Neutrophil (primary cell): ENCODE measurements around the gene ZNF846.

ENCODE experiments used
- H3K27ac ChIP-seq: fragments of 200-600 bp; sonication (generic); 2 replicates; pipeline ENCODE4 v1.5.1; 2016; ENCODE audit warnings: mild to moderate bottlenecking, moderate library complexity
- H3K27me3 ChIP-seq: fragments of 200-600 bp; sonication (generic); 2 replicates; pipeline ENCODE4 v1.6.0; 2016; ENCODE audit warnings: mild to moderate bottlenecking
- H3K36me3 ChIP-seq: fragments of 200-600 bp; sonication (generic); 2 replicates; pipeline ENCODE4 v1.5.1; 2017
- H3K4me1 ChIP-seq, 2 experiments: fragments of 200-600 bp in 1 of 2; sonication (generic) in 1 of 2; 1 replicate in 1 of 2; 2 replicates in 1 of 2; pipeline versions ENCODE4 v1.5.1 to v1.6.1; 2013 to 2016; ENCODE audit warnings: low read depth in 1 of 2, low read length in 1 of 2, mild to moderate bottlenecking in 1 of 2, moderate library complexity in 1 of 2; ENCODE audit not compliant: control insufficient read depth in 1 of 2, insufficient read depth in 1 of 2
- H3K4me3 ChIP-seq, 2 experiments: fragments of 200-600 bp in 1 of 2; sonication (generic) in 1 of 2; 1 replicate in 1 of 2; 2 replicates in 1 of 2; pipeline ENCODE4 v1.5.1; 2013 to 2016; ENCODE audit warnings: low read depth in 1 of 2, low read length in 1 of 2, mild to moderate bottlenecking in 1 of 2, moderate library complexity in 1 of 2
- H3K9me3 ChIP-seq: fragments of 200-600 bp; sonication (generic); 2 replicates; pipeline ENCODE4 v1.5.1; 2016
- TF ChIP-seq, protein P1 (sequence below): fragments of 200-600 bp; sonication (generic); IDR thresholded peaks from 2 replicates; pipeline ENCODE4 v1.5.1; 2016; ENCODE audit warnings: antibody characterized with exemption

Gene ZNF846

DNA sequence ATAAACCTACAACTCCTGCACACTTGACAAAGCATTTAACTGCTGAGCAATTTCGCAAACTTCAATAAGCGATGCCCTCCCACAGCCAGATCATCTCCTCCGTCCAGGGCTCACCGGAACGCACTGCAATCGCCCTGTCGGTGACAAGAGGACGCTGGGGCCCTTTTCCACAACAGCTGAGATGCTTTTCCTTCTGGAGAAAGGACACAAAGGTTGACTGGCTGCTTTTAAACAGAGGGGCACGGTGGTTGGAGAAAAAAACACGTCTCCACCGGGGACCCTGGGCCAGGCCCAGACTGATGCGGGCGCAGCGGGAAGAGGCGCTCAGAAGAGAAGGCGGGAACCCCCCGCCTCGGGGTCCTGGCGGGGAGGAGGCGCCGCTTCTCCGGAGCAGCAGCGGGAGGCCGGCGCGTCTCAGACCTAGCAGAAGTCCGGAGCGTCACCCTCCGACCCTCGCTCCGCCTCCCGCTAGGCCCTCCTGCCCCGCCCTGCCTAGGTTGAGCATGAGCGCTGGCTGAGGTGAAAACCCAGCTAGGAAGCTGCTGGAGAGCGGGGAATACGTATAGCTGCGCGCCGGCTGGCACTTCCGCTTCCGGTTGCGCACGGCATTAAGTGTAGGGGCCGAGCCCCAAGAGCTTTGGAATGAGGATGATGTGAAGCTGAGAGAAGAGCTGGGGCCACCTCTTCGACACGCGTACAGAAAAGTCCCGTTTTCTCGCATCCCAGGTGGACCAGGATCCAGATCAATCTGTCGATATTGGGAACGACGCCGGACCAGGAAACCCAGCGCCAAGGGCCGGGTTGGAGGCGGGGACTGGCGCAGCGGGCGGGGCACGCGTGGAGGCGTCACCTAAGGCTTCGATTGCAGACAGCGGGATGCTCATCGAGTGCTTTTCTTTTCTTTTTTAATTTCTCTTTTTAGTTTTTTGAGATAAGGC, at the start of gene ZNF846:
Gene ZNF846, minus strand, starts transcription at position 564 of the 938 bp plus-strand sequence. CDS start 3,788 bp downstream, outside the sequence.
- Histone ChIP-seq H3K4me1 (peaks cover 14% of the 10 kb centered on the region in 2 experiments), H3K36me3 (no peaks in the 10 kb centered on the region), H3K27ac (peak within 1 kb of the TSS; percentile 95), H3K9me3 (peaks cover 2% of the 10 kb centered on the region), H3K4me3 (peak within 1 kb of the TSS; percentile 69 to 71), H3K27me3 (no peaks in the 10 kb centered on the region)
- TF ChIP-seq, protein P1, sequence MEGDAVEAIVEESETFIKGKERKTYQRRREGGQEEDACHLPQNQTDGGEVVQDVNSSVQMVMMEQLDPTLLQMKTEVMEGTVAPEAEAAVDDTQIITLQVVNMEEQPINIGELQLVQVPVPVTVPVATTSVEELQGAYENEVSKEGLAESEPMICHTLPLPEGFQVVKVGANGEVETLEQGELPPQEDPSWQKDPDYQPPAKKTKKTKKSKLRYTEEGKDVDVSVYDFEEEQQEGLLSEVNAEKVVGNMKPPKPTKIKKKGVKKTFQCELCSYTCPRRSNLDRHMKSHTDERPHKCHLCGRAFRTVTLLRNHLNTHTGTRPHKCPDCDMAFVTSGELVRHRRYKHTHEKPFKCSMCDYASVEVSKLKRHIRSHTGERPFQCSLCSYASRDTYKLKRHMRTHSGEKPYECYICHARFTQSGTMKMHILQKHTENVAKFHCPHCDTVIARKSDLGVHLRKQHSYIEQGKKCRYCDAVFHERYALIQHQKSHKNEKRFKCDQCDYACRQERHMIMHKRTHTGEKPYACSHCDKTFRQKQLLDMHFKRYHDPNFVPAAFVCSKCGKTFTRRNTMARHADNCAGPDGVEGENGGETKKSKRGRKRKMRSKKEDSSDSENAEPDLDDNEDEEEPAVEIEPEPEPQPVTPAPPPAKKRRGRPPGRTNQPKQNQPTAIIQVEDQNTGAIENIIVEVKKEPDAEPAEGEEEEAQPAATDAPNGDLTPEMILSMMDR: no peak

DNA sequence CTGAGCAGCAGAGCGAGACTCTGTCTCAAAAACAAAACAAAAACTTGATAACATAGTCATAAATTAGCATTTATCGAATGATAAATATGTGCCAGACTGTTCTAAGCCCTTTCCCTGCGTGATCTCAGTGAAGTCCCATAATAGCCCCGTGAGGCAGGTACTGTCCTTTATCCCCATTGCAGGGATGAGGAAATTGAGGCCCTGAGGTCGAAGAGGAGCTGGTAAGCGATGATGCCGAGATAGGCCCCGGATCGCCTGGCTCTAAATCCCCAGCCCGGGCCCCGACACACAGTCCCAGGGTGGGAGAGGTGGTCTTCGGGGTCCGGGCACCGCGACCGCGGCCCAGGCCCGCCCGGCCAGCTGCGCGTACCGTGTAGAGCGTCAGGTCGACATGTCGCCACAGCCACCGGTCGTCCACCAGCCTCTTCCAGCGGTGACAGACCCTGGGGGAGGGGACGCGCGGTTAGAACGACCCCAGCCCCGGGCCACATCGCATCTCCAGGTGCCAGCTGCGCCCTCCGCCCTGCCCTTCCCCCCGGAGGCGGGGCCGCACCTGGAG, 49.7 kb upstream of the ZNF846 start:
- H3K36me3 ChIP-seq: no peaks in the 10 kb centered on the region
- H3K4me1 ChIP-seq: peaks cover 17 to 18% of the 10 kb centered on the region in 2 experiments
- TF ChIP-seq, protein P1: no peak
- no peaks in the 10 kb centered on the region for H3K27me3 ChIP-seq
- H3K27ac ChIP-seq: peak overlapping the region; percentile 96
- peak overlapping the region; percentile 96 for H3K4me3 ChIP-seq
- no peaks in the 10 kb centered on the region for H3K9me3 ChIP-seq

DNA sequence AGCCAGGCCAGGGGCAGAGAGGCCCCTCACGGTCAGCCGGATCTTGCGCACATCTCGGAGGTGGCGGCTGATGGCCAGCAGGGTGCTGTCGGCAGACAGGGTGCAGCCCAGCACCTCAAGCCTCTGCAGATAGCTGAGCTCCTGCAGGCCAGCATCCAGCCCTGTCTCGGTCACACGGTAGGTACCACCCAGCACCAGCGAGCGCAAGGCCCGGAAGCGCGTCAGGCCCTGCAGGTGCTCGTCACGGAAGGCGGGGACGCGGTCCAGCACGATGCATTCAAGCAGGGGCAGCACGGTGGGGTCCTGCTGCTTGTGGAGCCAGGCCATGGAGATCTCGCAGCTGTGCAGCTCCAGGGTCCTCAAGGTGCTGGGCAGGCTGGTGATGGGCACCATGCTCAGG, 42.6 kb upstream of the ZNF846 start:
- no peaks in the 10 kb centered on the region for H3K27me3 ChIP-seq
- H3K36me3 ChIP-seq: peaks cover 49% of the 10 kb centered on the region
- no peak overlapping the region for H3K4me3 ChIP-seq
- H3K27ac ChIP-seq: no peak overlapping the region
- TF ChIP-seq, protein P1: no peak
- H3K9me3 ChIP-seq: no peaks in the 10 kb centered on the region
- H3K4me1 ChIP-seq: no peaks in the 10 kb centered on the region

DNA sequence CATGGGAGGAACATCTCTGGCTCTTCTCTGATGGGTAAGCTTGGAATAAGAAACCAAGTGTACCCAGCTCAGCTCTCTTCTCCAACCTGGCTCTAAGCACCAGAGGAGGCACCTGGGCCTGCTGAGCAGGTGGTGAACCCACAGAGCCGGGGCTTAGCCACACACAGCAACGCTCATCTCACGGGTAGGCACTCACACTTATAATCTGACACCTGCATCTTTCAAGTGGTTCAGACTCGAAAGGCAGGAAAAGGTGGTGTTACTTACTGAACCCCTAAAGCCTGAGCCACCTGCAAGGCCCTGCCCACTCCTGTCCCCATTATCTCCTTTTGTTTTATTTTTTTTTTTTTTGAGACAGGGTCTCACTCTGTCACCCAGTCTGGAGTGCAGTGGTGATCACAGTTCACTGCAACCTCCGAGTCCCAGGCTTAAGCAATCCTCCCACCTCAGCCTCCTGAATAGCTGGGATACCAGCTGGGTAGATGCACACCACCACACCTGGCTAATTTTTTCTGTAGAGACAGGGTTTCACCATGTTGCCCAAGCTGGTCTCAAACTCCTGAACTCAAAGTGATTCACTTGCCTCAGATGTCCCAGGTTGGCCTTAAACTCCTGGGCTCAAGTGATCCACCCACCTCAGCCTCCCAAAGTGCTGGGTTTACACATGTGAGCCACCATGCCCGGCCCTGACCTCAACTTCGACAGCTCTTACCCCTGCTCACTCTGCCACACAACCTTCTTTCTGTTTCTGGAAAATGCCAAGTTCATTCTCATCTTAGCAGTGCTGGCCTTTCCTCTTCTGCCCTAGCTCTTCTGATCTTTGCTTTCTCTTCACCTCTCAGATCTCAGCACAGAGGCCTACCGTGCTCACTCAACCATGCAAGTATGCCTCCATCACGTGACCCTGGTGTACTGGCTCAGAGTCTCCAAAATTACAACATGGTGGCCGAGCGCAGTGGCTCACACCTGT, 40.6 kb upstream of the ZNF846 start:
- TF ChIP-seq, protein P1: no peak
- Histone ChIP-seq H3K27me3 (no peaks in the 10 kb centered on the region), H3K27ac (no peak overlapping the region), H3K9me3 (no peaks in the 10 kb centered on the region), H3K4me3 (no peak overlapping the region), H3K4me1 (no peaks in the 10 kb centered on the region), H3K36me3 (peaks cover 51% of the 10 kb centered on the region)

DNA sequence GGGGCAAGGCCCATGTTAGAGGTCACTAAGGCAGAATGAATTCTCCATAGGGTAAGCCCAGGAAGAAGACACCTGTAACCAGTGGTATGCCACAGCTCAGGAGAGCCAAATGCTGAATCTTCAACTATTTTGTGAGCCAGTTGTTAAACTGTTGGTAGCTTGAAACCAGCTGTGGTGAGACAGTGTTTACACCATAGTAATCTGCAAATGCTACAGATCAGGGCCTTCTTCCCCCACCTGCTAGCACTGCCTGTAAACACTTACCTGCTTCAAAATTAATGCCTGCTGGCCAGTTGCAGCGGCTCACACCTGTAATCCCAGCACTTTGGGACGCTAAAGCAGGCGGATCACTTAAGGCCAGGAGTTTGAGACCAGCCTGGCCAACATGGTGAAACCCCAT, 38.3 kb upstream of the ZNF846 start:
- no peaks in the 10 kb centered on the region for H3K27me3 ChIP-seq
- no peak overlapping the region for H3K27ac ChIP-seq
- no peak overlapping the region for H3K4me3 ChIP-seq
- TF ChIP-seq, protein P1: no peak
- peaks cover 51% of the 10 kb centered on the region for H3K36me3 ChIP-seq
- no peaks in the 10 kb centered on the region for H3K9me3 ChIP-seq
- no peaks in the 10 kb centered on the region for H3K4me1 ChIP-seq
